Colonic mucosa (tissue), 4 donors: ENCODE measurements around the gene GRID1. TPM values are rescaled to one million over a fixed set of nuclear protein-coding genes. Genes with fewer than 3 reads are reported as not detected.

Experiments used
- DNase-seq: peaks from one replicate; pipeline ENCODE4 v3.0.0-alpha.2; 2020
- H3K27ac ChIP-seq: fragments of 200-600 bp; one replicate; pipeline ENCODE4 v1.8.0; 2021
- H3K27me3 ChIP-seq: fragments of 200-600 bp; one replicate; pipeline ENCODE4 v1.8.0; 2021
- H3K36me3 ChIP-seq: fragments of 200-600 bp; one replicate; pipeline ENCODE4 v1.8.0; 2021
- H3K4me1 ChIP-seq: fragments of 200-600 bp; one replicate; pipeline ENCODE4 v1.8.0; 2021; ENCODE audit warnings: mild to moderate bottlenecking
- H3K4me3 ChIP-seq: fragments of 200-600 bp; one replicate; pipeline ENCODE4 v1.8.0; 2021
- H3K9ac ChIP-seq, 2 donors: one replicate each; pipeline ENCODE4 v1.7.0; 2013; ENCODE audit warnings: control low read depth in 2 of 2, low read depth in 2 of 2, low read length in 2 of 2
- H3K9me3 ChIP-seq: fragments of 200-600 bp; one replicate; pipeline ENCODE4 v1.8.0; 2021
- intact Hi-C: fragments of 100-400 bp; cut with DNase I; formaldehyde crosslinking; loops from one replicate; pipeline ENCODE4 v1.14.1; 2022
- total RNA-seq, 2 donors: library from RNA; stranded (reverse); fragmentation: NEBNext Ultra II Directional in 1 of 2; extraction: Animal tissue kit (Norgen Biotek cat#: 25700) in 1 of 2; gene quantifications; one replicate each; pipeline ENCODE4 v1.2.1, GENCODE V29; 2021
- TF ChIP-seq, protein P1 (sequence below): fragments of 200-600 bp; IDR thresholded peaks from one replicate; pipeline ENCODE4 v1.8.0; 2022; ENCODE audit warnings: antibody characterized with exemption, mild to moderate bottlenecking
- donor health status: healthy.
- donor health status: DM: no; HTN: no; CAD: no.
- donor health status: DM: no; HTN: no; CAD: no.

Gene GRID1
- total RNA-seq, 2 donors from 2014 or later, result 0.30 to 0.37 TPM

DNA sequence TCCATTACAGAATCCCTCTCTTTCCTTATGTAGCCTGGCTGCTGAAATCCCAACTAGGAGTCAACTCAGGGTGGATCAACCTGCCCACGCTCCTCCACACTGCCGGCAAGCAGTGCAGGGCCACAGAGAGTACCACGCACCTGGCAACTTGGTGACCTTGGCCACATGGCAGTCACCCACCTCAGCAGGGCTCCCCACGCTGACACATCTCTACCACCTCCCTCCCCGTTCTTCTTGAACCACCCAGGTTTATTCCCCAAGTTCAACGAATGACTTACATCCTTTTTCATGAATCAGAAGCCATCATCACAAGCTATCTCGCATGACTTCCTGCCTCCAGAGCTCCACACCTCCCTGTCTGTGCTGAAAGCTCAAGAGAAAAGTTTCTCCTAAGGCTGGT lies 153.4 kb downstream of the GRID1 start:
- H3K4me3 ChIP-seq, result no peak overlapping the region
- intact Hi-C loops, result no loop called here
- TF ChIP-seq, protein P1, sequence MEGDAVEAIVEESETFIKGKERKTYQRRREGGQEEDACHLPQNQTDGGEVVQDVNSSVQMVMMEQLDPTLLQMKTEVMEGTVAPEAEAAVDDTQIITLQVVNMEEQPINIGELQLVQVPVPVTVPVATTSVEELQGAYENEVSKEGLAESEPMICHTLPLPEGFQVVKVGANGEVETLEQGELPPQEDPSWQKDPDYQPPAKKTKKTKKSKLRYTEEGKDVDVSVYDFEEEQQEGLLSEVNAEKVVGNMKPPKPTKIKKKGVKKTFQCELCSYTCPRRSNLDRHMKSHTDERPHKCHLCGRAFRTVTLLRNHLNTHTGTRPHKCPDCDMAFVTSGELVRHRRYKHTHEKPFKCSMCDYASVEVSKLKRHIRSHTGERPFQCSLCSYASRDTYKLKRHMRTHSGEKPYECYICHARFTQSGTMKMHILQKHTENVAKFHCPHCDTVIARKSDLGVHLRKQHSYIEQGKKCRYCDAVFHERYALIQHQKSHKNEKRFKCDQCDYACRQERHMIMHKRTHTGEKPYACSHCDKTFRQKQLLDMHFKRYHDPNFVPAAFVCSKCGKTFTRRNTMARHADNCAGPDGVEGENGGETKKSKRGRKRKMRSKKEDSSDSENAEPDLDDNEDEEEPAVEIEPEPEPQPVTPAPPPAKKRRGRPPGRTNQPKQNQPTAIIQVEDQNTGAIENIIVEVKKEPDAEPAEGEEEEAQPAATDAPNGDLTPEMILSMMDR, result no peak
- H3K9me3 ChIP-seq, result no peaks in the 10 kb centered on the region
- H3K9ac ChIP-seq, result no peak overlapping the region
- H3K4me1 ChIP-seq, result no peaks in the 10 kb centered on the region
- no peak overlapping the region for H3K27ac ChIP-seq
- no peak for DNase-seq
- H3K36me3 ChIP-seq, result no peaks in the 10 kb centered on the region
- H3K27me3 ChIP-seq, result no peaks in the 10 kb centered on the region

DNA sequence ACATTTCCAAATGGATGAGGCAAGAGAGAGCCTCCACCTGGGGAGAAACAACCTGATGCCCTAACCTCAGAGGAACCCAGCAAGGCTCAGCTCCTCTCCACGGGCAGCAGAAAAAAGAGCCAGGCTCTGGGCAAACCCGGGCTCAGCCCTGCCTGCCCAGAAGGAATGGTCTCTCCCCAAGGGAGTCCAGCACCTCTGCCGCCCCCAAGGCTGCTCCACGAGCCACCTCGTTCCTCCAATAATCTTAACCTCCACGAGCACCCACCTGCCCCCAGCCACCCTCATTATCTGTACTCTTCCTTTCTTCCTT lies 154.2 kb downstream of the GRID1 start:
- no peaks in the 10 kb centered on the region for H3K36me3 ChIP-seq
- DNase-seq, result no peak
- H3K9me3 ChIP-seq, result no peaks in the 10 kb centered on the region
- no peak overlapping the region for H3K4me3 ChIP-seq
- no peak overlapping the region for H3K27ac ChIP-seq
- H3K4me1 ChIP-seq, result no peaks in the 10 kb centered on the region
- intact Hi-C loops, result no loop called here
- TF ChIP-seq, protein P1, result no peak
- no peaks in the 10 kb centered on the region for H3K27me3 ChIP-seq
- H3K9ac ChIP-seq, result no peak overlapping the region

DNA sequence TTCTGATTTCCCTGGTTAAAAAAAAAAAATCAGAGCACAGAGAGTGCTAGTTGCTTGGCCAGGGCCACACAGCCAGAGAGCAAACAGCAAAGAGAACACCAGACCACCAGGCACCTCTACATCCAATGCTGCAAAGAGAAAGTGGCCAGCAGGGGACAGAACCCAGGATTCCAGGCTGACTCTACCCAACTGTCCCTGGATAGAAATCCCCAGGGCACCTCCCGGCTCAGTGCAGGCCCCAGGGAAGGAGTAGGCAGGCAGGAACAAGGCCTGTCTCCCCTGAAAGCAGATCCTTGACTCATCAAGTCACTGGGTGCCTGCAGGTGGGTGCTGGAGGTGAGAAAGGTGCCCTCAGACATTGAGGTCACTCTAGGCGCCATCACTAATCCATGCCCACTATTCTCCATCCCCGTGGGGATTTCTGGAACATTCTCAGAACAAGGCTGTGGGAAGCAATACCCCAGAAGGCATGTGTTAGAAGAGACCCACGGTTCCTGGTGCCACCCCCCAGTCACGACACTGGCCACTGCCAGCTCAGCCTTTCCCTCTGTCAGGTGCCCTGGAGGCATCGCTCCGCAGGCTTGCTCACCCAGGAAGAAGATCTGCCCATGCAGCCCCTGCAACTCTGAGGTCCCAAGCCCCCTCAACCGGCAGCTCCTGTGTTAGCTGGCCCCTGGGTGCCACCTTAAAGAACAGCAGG lies 154.8 kb downstream of the GRID1 start:
- no peak for DNase-seq
- no peak overlapping the region for H3K27ac ChIP-seq
- no peaks in the 10 kb centered on the region for H3K4me1 ChIP-seq
- intact Hi-C loops, result no loop called here
- no peak overlapping the region for H3K4me3 ChIP-seq
- no peak overlapping the region for H3K9ac ChIP-seq
- TF ChIP-seq, protein P1, result no peak
- H3K27me3 ChIP-seq, result no peaks in the 10 kb centered on the region
- H3K36me3 ChIP-seq, result no peaks in the 10 kb centered on the region
- no peaks in the 10 kb centered on the region for H3K9me3 ChIP-seq

DNA sequence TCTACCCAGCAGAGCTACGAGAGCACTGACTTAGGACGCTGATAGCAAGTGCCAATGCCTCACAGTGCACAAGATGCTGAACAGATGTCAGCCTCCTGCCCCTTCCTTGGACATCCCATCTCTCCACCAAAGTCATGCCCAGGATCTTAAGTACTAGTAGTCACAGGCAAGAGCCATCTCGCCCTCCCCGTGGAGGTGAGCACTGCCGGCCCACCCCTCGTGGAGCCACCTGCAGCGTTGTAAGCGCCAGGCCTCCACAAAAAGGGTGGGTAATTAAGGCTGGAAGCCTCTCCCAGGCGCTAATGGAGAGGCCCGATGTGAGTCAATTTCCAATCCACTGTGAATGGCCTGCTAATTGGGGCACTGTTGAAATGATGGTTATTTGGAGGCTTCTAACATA lies 156.2 kb downstream of the GRID1 start:
- intact Hi-C loops, result no loop called here
- Histone ChIP-seq H3K9me3 (no peaks in the 10 kb centered on the region), H3K4me3 (no peak overlapping the region), H3K27me3 (no peaks in the 10 kb centered on the region), H3K36me3 (no peaks in the 10 kb centered on the region), H3K27ac (no peak overlapping the region), H3K4me1 (no peaks in the 10 kb centered on the region), H3K9ac (no peak overlapping the region)
- TF ChIP-seq, protein P1, result no peak
- DNase-seq, result no peak

DNA sequence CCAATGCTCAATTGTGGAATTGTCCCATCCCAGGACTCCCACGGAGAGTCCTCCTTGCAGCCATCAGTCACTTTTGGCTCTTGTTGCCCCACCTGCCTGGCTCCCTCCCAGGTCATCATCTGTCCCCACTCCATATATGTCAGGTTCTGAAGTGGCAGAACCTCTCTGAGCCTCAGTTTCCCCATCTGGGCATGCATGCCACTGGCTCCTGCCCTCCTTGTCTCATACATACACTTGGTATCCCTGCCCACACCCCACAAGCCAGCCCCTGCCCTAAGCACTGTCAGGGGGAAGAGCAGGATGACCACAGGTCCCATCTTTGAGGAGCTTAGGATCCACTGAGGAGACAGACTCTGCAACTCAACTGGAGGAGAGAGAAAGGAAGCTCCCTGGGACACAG lies 156.9 kb downstream of the GRID1 start:
- no peak overlapping the region for H3K9ac ChIP-seq
- no peaks in the 10 kb centered on the region for H3K27me3 ChIP-seq
- no peaks in the 10 kb centered on the region for H3K9me3 ChIP-seq
- TF ChIP-seq, protein P1, result no peak
- no peak overlapping the region for H3K27ac ChIP-seq
- no peaks in the 10 kb centered on the region for H3K36me3 ChIP-seq
- DNase-seq, result no peak
- intact Hi-C loops, result no loop called here
- no peak overlapping the region for H3K4me3 ChIP-seq
- H3K4me1 ChIP-seq, result no peaks in the 10 kb centered on the region
